ENCODE results near the gene TM4SF4. TPM values are rescaled to one million over a fixed set of nuclear protein-coding genes. Genes with fewer than 3 reads are reported as not detected.
A peak's percentile ranks its signal among the peaks of the same experiment; 100 is the strongest.

Gene TM4SF4
- total RNA-seq, 2 donors from 2014 or later = not detected

DNA sequence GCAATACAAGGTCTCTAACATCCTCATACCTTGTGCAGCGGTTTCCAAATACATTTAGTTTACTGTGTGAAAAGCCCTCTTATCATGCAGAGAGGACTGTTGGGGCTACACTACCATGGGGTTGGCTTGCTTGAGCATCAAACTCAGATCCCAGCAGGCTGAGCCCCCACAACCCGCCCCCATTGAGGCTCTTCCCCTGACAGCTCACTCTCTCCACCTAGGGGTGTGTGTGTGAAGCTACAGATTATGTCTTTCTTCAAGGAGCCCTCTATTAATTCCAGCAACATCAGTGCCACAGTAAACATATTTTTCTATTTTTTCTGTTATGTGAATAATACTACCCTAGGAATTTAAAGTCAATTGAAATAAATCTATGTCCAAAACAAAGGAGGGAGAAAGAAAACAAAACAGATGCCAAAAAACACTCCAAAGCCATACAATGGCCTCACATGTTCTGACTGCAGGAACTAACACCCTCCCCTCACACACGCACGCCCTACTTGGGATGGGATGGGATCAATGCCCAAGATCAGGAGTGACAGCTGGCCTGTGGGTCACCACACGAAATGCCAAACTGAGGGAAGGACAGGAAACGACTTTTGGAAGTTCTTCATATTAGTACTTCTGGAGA lies 14.7 kb downstream of the TM4SF4 start:
- Histone ChIP-seq H3K27me3 (no peaks in the 10 kb centered on the region), H3K36me3 (no peaks in the 10 kb centered on the region), H3K27ac (no peak overlapping the region), H3K4me3 (no peak overlapping the region), H3K4me1 (peaks cover 0 to 3% of the 10 kb centered on the region in 2 donors), H3K9me3 (no peaks in the 10 kb centered on the region)
- TF ChIP-seq, protein P1, sequence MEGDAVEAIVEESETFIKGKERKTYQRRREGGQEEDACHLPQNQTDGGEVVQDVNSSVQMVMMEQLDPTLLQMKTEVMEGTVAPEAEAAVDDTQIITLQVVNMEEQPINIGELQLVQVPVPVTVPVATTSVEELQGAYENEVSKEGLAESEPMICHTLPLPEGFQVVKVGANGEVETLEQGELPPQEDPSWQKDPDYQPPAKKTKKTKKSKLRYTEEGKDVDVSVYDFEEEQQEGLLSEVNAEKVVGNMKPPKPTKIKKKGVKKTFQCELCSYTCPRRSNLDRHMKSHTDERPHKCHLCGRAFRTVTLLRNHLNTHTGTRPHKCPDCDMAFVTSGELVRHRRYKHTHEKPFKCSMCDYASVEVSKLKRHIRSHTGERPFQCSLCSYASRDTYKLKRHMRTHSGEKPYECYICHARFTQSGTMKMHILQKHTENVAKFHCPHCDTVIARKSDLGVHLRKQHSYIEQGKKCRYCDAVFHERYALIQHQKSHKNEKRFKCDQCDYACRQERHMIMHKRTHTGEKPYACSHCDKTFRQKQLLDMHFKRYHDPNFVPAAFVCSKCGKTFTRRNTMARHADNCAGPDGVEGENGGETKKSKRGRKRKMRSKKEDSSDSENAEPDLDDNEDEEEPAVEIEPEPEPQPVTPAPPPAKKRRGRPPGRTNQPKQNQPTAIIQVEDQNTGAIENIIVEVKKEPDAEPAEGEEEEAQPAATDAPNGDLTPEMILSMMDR (IDR thresholded peaks at IDR 0.05) = peak in 1 of 2 donors; percentile 40
- no peak for DNase-seq (ENCODE audit: low spot score)

DNA sequence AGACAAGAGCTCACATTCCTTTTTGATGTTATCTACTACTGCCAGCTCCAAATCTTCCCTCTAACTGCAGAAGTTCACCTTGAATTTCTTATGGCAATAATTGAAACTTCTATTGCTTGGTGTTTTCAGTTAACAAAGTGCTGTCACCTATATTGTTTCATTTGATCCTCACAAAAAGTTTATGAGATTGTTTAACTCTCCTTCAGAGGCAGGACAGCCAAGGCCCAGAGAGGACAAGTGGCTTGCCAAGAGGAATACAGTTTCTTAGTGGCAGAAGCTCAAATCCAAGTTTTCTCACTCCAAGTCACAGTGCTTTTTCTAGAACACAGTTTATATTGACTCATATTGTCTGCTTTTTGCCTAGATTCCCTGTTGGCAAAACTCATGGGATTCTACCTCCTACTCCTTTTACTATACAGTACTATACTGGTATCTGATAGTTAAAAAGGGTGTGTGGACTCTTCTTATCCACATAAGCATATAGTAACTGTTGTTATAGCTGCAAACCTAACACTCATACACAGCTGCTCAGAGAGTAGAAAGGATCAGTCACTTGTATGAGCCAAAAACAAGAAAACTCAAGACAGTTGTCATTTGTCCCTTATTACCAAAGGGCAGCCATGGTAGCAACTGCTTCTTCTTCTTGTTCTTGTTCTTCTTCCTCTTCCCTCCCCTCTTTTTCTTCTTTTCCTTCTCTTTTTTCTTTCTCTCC lies 15.9 kb downstream of the TM4SF4 start:
- Histone ChIP-seq H3K4me1 (peaks cover 0 to 3% of the 10 kb centered on the region in 2 donors), H3K36me3 (no peaks in the 10 kb centered on the region), H3K9me3 (no peaks in the 10 kb centered on the region), H3K4me3 (no peak overlapping the region), H3K27me3 (no peaks in the 10 kb centered on the region), H3K27ac (no peak overlapping the region)
- TF ChIP-seq, protein P1 (IDR thresholded peaks at IDR 0.05) = no peak
- no peak for DNase-seq (ENCODE audit: low spot score)

DNA sequence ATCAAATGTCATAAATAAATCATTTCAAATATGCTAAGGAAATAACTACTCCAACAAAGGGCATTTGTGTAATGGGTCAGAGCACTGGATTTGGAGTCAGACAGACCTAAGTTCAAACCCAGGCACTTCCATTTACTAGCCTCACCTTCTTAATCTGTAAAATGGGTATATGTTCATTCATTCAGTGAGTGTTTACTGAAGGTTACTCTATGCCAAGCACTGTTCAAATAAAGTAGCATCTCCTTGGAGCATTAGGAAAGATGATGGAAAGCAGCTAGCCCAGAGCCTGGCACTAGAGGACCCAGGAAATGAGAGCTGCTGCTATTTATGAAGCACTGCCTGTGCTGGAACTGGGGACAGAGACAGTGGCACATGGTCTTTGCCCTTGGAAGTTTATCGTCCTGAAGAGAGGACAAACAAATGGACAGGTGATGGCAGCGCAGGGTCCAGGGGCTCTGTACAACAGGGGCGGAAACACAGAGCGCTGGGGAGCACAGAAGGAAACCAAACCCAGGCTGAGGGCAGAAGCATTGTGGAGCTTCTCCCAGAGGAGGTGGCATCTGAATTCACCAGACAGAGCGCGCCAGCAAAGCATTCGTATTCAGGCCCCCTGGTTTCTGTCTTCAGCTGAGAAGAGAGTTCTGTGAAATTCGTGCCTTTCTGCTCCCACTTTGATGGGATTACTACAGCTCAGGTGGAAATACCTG lies 19.0 kb downstream of the TM4SF4 start:
- Histone ChIP-seq H3K4me1 (peaks cover 0 to 3% of the 10 kb centered on the region in 2 donors), H3K36me3 (no peaks in the 10 kb centered on the region), H3K27me3 (no peaks in the 10 kb centered on the region), H3K4me3 (no peak overlapping the region), H3K9me3 (no peaks in the 10 kb centered on the region), H3K27ac (no peak overlapping the region)
- TF ChIP-seq, protein P1 (IDR thresholded peaks at IDR 0.05) = no peak
- DNase-seq (ENCODE audit: low spot score) = no peak

DNA sequence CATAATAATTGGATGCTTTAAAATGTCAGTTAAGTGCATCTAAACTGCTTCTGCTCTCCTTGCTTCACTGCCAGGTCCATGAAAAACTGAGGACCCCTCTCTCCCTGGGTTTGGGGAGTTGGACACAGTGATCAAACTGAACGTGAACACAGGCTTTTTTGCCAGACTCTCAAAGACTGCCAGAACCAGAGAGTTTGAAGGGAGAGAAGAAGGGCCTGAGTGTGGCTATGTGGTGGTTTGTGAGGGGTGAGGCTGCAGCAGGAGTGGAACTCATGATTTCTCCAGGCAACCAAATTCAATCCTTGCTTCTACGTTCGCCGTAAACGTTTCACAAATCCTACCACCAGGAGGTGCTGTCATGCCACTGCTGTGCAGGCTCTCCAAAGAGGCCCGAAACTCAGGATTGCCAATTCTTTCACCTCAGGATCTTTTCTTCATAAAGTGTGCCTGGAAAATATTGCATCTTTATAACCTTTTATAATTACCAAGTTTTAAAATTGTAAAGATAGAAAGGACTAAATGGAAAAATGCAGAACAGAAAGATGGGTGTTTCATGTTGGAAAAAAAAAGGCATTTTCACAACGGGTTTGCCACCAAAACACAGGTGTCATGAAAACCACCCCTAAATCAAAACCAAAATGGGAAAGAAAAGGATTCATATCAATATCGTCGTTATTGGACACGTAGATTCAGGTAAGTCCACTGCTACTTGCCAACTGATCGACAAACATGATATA lies 19.7 kb downstream of the TM4SF4 start:
- Histone ChIP-seq H3K4me3 (no peak overlapping the region), H3K36me3 (no peaks in the 10 kb centered on the region), H3K27me3 (no peaks in the 10 kb centered on the region), H3K27ac (no peak overlapping the region), H3K9me3 (no peaks in the 10 kb centered on the region), H3K4me1 (peaks cover 0 to 3% of the 10 kb centered on the region in 2 donors)
- no peak for DNase-seq (ENCODE audit: low spot score)
- TF ChIP-seq, protein P1 (IDR thresholded peaks at IDR 0.05) = peak; percentile 74 to 86

DNA sequence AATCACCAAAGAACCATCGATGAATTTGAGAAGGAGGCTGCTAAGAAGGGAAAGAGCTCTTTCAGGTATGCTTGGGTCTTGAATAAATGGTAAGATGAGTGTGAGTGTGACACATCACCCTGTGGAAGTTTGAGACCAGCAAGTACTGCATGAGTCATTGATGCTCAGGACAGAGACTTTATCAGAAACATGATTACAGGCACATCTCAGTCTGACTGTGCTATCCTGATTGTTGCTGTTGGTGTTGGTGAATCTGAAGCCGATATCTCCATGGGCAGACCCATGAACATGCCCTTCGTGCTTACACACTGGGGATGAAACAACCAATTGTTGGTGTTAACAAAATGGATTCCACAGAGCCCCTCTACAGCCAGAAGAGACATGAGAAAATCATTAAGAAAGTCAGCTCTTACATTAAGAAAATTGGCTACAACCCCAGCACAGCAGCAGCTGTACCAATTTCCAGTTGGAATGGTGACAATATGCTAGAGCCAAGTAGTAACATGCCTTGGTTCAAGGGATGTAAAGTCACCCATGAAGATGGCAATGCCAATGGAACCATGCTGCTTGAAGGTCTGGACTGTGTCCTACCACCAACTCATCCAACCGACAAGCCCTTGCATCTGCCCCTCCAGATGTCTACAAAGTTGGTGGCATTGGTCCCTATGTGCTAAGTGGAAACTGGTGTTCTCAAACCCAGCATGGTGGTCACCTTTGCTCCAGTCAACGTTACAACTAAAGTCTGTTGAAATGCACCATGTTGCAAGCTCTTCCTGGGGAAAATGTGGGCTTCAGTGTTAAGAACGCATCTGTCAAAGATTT lies 20.5 kb downstream of the TM4SF4 start:
- Histone ChIP-seq H3K4me3 (no peak overlapping the region), H3K4me1 (peaks cover 0 to 3% of the 10 kb centered on the region in 2 donors), H3K36me3 (no peaks in the 10 kb centered on the region), H3K27ac (no peak overlapping the region), H3K27me3 (no peaks in the 10 kb centered on the region), H3K9me3 (no peaks in the 10 kb centered on the region)
- DNase-seq (ENCODE audit: low spot score) = no peak
- TF ChIP-seq, protein P1 (IDR thresholded peaks at IDR 0.05) = no peak
